HG03565 (cell line): ENCODE data around the gene RBBP8.

ENCODE experiments used
- ATAC-seq: cut with Tn5 transposase; IDR thresholded peaks from one replicate; pipeline ENCODE4 v1.9.1; 2021; ENCODE audit warnings: mild to moderate bottlenecking, moderate library complexity; ENCODE audit not compliant: unreplicated experiment

RBBP8 gene

DNA sequence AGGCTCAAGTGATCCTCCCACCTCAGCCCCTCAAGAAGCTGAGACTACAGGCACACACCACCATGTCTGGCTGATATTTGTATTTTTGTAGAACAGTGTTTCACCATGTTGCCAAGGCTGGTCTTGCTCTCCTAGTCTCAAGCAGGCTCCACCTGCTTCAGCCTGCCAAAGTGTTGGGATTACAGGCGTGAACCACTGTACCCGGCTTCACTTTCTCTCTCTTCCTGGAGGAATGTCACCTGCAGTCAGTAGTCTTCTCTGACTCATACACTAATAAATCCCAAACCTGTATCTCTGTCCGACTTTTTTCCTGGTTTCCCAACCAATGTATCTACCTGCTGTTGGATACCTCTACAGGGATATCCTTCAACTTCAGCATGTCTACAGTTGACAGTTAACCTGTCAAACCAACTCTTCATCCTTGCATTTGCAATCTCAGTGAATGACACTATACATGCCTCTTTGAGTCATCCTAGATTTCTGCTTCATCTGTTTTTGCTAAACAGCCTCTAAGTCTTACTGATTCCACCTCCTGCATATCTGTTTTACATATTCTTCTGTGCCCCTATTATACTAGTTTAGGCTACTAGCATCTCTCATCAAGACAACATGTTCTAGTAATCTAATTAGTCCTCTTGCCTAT lies 54.5 kb downstream of the RBBP8 start:
- ATAC-seq: no peak

DNA sequence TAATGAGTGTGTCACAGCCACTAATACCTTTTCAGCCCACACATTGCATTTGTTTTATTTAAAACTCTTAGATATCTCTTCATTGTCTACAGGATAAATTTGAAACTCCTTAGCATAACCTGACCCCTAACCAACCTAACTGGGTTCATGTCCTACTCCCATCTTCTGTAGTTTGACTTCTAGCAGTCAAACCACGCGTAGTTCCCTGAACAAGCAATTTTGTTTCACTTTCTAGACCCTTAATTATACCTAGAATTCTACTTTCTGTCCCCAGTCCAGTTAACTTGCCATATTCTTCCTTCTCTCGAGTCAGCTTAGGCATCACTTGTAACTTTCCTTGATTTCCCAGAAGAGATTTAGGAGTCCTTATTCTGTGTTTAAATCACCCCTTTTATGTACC lies 55.1 kb downstream of the RBBP8 start:
- ATAC-seq: no peak

DNA sequence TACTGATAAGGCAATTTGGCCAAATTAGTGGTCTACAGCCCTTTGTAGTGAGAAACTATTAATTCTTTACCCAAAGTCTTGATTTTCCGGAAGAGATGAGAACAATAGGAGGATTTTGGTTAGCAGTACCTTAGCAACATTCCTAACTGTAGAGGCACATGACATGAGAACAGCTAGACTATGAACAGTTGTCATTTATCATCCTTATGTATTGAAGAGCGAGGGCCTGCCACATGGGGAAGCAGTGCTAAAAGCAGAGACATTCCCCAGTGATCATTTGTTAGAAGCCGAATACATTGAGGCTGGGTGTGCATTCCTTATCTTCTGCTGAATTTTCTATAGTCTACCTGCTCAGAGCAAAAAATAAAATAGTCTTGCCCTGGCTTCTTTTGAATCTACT lies 65.2 kb downstream of the RBBP8 start:
- ATAC-seq: no peak

DNA sequence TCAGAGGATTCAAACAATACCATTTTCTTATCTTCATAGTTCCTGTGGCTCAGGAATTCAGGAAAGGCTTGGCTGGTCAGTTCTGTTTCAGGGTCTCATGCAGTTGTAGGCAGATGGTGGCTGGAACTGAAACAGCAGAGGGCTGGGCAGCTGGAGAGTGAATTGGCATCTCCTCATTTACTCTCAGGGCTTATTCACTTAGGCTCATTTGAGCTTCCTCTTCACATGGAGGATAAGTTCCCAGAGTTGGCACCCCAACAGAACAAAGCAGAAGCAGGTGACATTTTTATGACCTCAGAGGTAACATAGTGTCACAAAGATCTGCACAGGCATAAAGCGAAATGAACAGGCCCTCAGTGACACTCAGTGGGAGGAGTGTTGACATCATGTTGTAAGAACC lies 66.1 kb downstream of the RBBP8 start:
- ATAC-seq: no peak

DNA sequence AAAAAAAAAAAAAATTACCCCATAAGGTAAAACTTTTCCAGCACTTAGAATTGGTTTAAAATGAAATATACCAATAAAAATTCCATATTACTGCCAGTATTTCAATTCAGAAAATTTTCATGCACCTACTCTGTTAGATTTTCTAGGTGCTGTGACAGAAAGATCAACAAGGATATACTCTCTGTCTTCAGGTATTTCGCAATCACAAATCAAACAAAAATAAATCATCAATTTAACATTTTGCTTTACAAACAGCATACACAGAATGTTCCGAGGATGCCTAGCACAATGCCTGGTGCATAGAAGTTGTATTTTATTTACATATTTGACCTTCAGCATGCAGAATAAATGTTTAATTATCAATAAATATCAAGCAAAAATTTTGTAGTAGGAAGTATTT lies 66.5 kb downstream of the RBBP8 start:
- no peak for ATAC-seq

DNA sequence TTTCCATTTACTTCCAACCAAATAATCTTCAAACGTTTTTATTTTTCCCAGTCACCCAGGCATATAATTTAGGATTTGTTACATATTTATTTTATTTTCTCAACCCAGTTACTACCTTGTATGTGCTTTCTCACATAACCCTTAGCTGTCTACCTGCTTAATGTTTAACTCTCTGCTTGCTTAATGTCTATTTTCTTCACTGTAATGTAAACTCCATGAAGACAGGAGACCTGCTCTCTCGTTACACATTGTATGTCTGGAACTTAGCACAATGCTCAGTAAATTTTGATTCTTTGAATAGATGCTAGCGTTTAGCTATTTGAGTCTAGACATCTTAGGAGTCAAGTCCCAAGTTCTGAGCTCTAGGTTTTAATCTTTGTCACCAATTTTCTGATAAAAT lies 70.2 kb downstream of the RBBP8 start:
- no peak for ATAC-seq

DNA sequence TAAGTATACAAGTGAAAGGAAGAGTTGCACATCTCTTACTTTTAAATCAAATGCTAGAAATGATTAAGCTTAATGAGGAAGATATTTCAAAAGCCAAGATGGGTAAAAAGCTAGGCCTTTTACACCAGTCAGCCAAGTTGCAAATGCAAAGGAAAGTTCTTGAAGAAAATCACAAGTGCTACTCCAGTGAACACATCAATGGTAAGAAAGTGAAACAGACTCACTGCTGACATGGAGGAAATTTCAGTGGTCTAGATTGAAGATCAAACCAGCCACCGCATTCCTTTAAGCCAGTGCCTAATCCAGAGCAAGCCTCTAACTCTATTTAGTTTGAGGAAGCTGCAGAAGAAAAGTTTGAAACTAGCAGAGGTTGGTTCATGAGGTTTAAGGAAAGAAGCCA lies 79.1 kb downstream of the RBBP8 start:
- no peak for ATAC-seq

DNA sequence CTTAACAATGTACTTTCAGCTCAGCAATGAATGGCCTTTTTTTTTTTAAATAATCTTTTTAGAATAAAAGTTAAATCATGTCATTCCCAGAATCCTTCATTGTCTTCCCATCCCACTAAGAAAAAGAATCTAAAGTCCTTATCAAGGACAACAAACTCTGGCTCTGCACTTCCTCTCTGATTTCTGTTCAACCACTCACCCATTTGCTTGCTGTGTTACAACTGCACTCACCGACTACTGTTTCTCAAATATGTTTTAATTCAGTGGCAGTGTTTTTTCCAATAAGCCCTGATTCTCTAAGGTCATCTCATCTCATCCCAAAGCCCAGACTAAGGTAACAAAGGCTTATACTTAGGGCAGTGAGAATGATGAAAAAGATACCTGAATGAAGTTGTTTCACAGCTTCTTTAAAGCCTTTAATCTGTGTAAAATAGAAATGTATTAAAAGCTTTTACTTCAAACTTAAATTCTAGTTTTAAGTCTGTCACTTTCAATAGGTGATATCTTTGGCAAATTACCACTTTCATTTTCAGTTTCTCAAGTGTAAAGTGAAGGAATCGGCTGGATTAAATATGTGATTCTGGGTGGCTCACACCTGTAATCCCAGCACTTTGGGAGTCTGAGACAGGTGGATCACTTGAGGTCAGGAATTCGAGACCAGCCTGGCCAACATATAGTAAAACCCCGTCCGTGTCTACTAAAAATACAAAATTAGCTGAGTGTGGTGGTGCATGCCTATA lies 87.6 kb downstream of the RBBP8 start:
- no peak for ATAC-seq

DNA sequence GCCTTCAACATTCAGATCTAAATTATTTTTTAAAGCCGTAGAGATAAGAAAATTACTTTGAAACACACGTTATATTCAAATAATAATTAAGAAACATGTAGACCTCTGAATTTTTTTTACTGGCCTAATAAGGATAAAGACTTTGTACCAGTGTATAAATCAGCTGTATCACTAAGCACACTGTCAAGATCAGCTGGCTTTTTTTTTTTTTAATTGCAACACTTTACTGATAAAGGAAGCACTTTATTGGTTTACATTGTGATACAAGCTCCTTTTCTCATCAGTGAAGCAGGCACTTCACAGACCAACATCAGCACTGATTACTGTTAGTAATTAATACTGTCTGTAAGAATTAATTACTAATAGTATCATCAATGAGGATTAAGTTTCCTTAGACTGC lies 88.5 kb downstream of the RBBP8 start:
- no peak for ATAC-seq

DNA sequence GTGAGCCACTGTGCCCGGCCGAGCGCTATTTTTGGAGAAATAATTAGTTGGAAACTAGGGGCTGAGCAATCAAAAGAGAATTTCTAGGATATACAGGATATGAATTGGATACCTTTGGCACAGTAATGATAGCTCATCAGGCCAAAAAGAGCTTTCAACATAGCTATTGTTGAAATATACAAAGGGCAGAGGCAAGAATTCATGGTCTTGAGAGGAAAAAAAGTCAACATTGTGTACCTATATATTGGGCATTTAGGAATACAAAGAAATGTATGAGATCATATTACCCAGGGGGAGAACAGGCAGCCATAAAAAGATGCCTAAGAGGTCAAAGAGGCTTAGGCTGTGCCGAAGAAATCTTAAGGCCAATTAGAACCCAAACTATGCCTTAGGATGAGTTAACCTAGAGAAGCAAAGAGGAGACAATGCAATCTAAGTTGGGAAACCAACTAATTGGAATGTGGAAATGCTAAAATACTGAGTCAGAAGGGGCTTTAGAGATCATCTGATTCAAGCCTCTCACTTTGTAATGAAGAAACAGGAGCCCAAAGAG lies 99.0 kb downstream of the RBBP8 start:
- no peak for ATAC-seq

DNA sequence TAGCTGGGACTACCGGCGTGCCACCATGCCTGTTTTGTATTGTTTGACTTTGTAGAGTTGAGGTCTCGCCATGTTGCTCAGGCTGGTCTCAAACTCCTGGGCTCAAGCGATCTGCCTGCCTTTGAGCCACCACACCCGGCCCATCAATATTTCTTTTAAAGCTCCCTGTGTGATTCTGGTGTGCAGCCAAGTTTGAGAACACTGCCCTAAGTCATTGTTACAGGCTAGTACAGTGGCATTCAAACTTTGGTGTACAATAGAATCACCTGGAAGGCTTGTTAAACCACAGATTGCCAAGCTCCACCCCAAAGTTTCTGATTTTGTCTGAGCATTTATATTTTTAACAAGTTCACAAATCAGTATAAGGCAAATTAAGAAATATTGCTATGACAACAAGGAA lies 99.9 kb downstream of the RBBP8 start:
- ATAC-seq: no peak

DNA sequence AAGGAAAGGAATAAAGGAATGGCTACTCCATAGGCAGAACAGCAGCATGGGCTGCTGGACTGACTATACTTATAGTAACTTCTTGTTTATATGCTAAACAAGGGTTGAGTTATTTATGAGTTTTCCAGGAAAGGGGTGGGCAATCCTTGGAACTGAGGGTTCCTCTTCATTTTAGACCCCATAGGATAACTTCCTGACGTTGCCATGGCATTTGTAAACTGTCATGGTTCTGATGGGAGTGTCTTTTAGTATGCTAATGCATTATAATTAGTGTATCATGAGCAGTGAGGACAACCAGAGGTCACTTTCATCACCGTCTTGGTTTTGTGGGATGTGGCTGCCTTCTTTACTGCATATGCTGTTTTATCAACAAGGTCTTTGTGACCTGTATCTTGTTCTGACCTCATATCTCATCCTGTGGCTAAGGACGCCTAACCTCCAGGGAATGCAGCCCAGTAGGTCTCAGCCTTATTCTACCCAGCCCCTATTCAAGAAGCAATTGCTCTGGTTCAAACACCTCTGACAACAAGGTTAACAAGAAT lies 103.6 kb downstream of the RBBP8 start:
- no peak for ATAC-seq

DNA sequence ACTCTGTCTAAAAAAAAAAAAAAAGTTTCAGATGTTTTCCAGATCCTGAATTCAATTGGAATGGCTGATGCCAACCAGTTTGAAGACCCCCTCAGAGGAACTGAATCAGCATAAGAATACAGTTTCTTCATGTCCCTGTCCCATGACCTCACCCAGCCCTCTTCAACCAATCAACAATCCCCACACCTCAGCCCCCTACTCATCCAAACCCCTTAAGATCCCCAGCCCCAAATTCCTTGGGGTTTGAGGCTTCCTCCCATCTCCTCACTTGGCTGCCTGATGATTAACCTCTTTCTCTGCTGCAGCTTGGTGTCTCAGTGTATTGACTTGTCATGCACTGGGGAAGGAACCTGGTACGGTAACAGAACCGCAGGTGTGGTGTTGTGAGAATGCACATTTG lies 104.5 kb downstream of the RBBP8 start:
- ATAC-seq: no peak

DNA sequence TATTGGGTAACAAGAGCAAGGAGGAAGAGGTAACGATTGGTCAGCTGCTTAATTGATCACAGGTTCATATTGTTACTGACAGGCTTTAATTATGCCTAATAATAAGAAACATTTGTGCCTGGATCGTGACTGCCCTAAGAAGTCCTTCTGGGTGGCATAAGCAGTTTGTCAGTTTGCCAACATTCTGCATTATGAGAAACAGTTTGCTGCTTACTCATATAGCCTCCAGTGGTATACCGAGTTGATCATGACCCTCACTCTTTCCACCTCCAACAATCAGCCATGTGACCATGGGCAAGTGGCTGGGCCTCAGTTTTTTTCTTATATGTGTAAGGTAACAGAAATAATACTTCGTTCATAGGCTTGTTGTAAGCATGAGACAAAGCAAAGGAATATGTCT lies 105.6 kb downstream of the RBBP8 start:
- no peak for ATAC-seq

DNA sequence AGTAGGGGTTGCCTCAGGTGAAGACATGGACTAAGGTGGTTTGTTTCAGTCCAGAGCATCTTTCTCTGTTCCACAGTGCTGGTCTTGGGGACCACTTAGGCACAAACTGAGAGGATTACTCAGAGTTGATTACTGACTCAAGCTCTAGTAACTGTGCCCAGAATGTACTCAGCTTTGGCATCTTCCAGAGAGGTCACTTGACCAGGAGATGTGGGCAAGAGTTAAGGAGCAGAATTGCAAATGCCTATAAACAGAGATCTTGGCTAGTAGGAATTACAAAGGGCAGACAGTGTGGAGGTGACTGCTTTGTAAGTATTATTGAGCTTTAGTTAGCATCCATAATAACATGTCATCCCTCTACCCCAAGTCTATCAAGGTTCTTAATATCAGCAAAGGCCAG lies 109.0 kb downstream of the RBBP8 start:
- no peak for ATAC-seq

DNA sequence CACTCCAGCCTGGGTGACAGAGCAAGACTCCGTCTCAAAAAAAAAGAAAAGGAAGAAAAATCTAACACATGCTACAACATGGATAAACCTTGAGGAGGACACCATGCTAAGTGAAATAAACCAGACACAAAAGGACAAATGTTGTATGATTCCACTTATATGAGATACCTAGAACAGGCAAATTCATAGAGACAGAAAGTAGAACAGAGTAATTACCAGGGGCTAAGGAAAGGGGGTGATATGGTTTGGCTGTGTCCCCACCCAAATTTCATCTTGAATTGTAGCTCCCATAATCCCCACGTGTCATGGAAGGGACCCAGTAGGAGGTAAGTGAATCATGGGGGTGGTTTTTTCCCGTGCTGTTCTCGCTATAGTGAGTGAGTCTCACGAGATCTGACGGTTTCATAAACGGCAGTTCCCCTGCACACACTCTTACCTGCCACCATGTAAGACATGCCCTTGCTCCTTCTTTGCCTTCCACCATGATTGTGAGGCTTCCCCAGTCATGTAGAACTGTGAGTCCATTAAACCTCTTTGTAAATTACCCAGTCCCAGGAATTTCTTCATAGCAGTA lies 110.8 kb downstream of the RBBP8 start:
- no peak for ATAC-seq

DNA sequence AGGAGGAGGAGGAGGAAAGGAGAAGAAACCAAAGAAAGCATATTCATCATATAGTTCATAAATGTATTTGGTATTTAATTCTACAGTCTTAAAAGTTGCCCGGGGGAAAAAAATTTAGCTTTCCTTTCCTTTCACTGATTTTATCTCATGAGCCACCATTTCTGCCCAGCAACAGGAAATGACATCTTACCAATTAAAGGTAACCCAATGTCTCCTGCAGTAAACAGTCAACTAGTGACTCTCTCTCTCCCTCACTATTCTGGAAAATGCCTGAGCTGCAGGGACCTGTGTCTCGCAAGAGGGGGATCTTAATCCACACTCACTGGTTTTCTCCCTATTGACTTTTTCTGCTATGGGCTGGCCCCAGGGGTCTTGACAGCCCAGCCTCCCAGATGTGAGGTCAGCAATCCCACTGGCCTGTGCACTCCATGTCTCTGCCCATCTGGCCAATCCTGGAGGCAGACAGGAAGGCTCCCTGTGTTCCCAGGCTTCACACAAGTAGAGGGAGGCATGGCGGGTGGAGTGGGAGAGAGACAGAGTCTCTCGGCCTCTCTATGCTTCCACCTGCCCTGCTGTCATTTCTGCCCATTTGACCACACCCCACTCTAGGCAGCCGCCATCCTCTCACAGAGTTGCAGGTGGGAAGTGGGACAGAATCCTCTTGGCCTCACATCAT lies 116.7 kb downstream of the RBBP8 start:
- no peak for ATAC-seq

DNA sequence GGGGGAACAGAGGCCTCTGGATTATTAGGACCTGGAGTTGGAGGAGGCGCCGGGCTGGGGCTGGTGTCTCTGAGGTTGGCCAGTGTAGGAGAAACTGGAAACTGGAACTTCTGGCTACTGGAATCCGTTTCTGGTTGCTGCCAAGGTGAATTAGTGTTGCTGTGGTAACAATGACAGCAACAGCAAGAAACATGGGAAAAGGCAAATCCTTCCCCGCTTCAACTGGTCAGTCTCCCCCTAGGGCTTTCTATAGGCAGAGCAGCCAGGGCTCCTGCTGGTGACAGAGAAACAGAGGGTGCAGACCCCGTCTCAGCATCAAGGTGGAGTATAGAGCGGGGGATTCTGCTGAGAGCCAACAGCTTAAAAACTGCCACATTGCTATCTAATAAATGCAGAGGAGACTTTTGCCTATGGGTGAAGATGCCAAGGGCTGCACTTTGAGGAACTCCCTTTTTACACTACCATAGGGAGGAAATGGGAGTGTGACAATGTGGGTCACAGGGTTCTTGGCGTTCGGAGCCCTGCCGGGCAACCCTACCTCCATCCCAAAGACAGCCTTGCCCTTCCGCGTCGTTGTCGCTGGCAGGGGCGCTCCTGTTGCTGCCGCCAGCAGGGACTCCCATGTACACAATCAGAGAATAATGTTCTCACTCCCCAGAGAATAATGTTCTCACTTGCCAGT lies 120.8 kb downstream of the RBBP8 start:
- no peak for ATAC-seq

DNA sequence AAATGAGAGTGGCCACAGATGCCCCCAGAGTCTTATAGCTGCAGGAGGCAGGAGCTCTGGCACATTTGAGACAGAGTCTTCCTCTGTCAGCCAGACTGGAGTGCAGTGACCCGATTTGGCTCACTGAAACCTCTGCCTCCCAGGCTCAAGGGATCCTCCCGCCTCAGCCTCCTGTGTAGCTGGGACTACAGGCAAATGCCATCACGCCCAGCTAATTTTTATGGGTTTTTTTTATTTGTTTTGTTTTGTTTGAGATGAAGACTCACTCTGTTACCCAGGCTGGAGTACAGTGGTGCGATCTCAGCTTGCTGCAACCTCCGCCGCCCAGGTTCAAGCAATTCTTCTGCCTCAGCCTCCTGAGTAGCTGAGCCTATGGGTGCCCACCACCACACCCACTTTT lies 121.4 kb downstream of the RBBP8 start:
- no peak for ATAC-seq

DNA sequence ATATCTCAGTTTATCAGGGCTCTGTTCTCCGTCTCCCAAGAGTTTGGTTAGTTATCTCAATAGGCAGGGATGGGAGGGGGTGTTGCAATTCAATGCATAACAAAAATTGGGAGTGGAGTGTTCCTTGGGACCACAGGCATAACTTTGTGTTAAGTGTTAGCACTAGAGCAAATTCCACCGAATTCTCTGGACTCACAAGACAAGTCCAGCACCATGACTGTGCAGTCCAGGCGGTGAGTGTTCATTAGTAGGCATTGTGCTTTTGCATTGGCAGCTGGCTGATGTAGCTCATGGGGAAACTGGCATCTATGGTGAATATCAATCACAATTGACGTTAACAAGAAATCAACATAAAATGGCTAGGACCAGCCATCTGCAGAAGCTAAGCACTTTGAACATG lies 123.2 kb downstream of the RBBP8 start:
- ATAC-seq: no peak

DNA sequence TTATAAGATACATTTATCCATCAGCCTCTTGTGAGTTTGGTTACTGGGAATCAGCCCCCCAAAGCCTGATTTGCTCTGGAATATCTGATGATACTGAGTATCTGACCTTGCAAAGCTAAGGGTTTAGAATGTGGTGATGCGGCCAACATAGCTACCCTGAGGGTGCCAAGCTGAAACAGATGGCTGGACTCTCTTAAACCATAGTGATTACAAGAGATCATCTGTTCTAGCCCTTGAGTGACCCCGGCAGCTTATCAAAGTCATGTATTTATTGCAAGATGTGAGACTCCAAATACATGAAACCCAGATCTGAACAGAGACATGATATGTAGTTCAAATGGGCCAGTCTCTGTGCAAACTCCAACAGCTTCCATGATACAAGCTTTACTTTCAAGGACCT lies 124.0 kb downstream of the RBBP8 start:
- no peak for ATAC-seq
